Activated B cell treated with CpG ODN at 0.5 μM for 24 hours (primary cell): Measurements from ENCODE around the gene FAM163A. TPM values are rescaled to one million over a fixed set of nuclear protein-coding genes. Genes with fewer than 3 reads are reported as not detected.

Source experiments
- ATAC-seq: fragments of 200-7000 bp; cut with Tn5 transposase; one replicate; pipeline ENCODE4 v1.10.0; 2021; ENCODE audit warnings: low read depth, mild to moderate bottlenecking, moderate library complexity
- CTCF ChIA-PET: fragments of 350-600 bp; sonication (Branson Sonifier 250); formaldehyde crosslinking; loops from one replicate; lab custom pipeline; 2021; ENCODE audit warnings: antibody characterized with exemption; lab: Charles Lee
- POLR2A ChIA-PET: fragments of 350-600 bp; sonication (Branson Sonifier 250); formaldehyde crosslinking; loops from one replicate; lab custom pipeline; 2021; ENCODE audit warnings: antibody characterized with exemption; lab: Charles Lee
- DNase-seq: peaks from one replicate; pipeline ENCODE4 v3.0.0; 2022
- H3K27ac Mint-ChIP-seq: one replicate; pipeline ENCODE4 v1.8.0; 2020; ENCODE audit warnings: mixed read lengths
- H3K27me3 Mint-ChIP-seq: one replicate; pipeline ENCODE4 v1.8.0; 2021; ENCODE audit warnings: mixed read lengths
- H3K36me3 Mint-ChIP-seq: one replicate; pipeline ENCODE4 v1.8.0; 2021; ENCODE audit warnings: low read depth, mixed read lengths
- H3K4me1 Mint-ChIP-seq: one replicate; pipeline ENCODE4 v1.8.0; 2021; ENCODE audit warnings: mixed read lengths
- H3K4me3 Mint-ChIP-seq: one replicate; pipeline ENCODE4 v1.8.0; 2020; ENCODE audit warnings: mild to moderate bottlenecking, mixed read lengths
- H3K9me3 Mint-ChIP-seq: one replicate; pipeline ENCODE4 v1.8.0; 2020; ENCODE audit warnings: mixed read lengths
- CTCF ChIP-seq: fragments of 200-600 bp; IDR thresholded peaks from one replicate; pipeline ENCODE4 v1.8.0; 2022; ENCODE audit warnings: antibody characterized with exemption, mild to moderate bottlenecking
- intact Hi-C: fragments of 100-400 bp; cut with micrococcal nuclease; formaldehyde crosslinking; loops from one replicate; pipeline ENCODE4 v1.15.1; 2024
- total RNA-seq: library from RNA; stranded (reverse); gene quantifications from 2 replicates; pipeline ENCODE4 v1.2.3, GENCODE V29; 2022

FAM163A gene
- total RNA-seq, 1 donor from 2014 or later: not detected

GRCh38 chr1:179856296-179856695 is 113.2 kb downstream of the FAM163A start:
- CTCF ChIA-PET: no interaction called here
- no peak overlapping the region for H3K4me3 Mint-ChIP-seq
- H3K9me3 Mint-ChIP-seq: no peaks in the 10 kb centered on the region
- ATAC-seq (no peak), DNase-seq (no peak)
- intact Hi-C loops: no loop called here
- no peaks in the 10 kb centered on the region for H3K4me1 Mint-ChIP-seq
- no peak overlapping the region for H3K27ac Mint-ChIP-seq
- no peak for TF ChIP-seq CTCF
- peaks cover 57% of the 10 kb centered on the region for H3K36me3 Mint-ChIP-seq
- H3K27me3 Mint-ChIP-seq: no peaks in the 10 kb centered on the region
- POLR2A ChIA-PET: no interaction called here

GRCh38 chr1:179857009-179857408 is 113.9 kb downstream of the FAM163A start:
- Mint-ChIP-seq H3K36me3 (peaks cover 55% of the 10 kb centered on the region), H3K9me3 (no peaks in the 10 kb centered on the region), H3K4me3 (no peak overlapping the region), H3K27me3 (no peaks in the 10 kb centered on the region), H3K27ac (no peak overlapping the region), H3K4me1 (no peaks in the 10 kb centered on the region)
- DNase-seq (no peak), ATAC-seq (no peak)
- intact Hi-C loops: no loop called here
- ChIA-PET POLR2A (no interaction called here), CTCF (no interaction called here)
- TF ChIP-seq CTCF: no peak

- Mint-ChIP-seq H3K36me3 (peaks cover 65% of the 10 kb centered on the region), H3K4me1 (no peaks in the 10 kb centered on the region), H3K4me3 (no peak overlapping the region), H3K9me3 (no peaks in the 10 kb centered on the region), H3K27ac (no peak overlapping the region), H3K27me3 (no peaks in the 10 kb centered on the region)
- no peak for TF ChIP-seq CTCF
- DNase-seq: no peak
- no peak for ATAC-seq
- POLR2A ChIA-PET: no interaction called here
- CTCF ChIA-PET: no interaction called here
- intact Hi-C loops: no loop called here
Measured at GRCh38 chr1:179860652-179861051, 117.6 kb downstream of the FAM163A start.

- ChIA-PET POLR2A (no interaction called here), CTCF (interaction anchor here (0.8 to 8.4 kb wide), 3 partner anchors 12 to 314 kb away, joined by 3 to 101 read pairs (median 3); no protein-coding TSS in a partner anchor)
- intact Hi-C loops: loop anchor here (5.0 kb wide), 1 partner anchor 147 kb away; no protein-coding TSS in a partner anchor
- ATAC-seq: no peak
- Mint-ChIP-seq H3K9me3 (no peaks in the 10 kb centered on the region), H3K4me1 (peaks cover 4% of the 10 kb centered on the region), H3K4me3 (no peak overlapping the region), H3K36me3 (peaks cover 57% of the 10 kb centered on the region), H3K27ac (no peak overlapping the region), H3K27me3 (no peaks in the 10 kb centered on the region)
- no peak for TF ChIP-seq CTCF
- no peak for DNase-seq
Measured at GRCh38 chr1:179865377-179865776, 122.3 kb downstream of the FAM163A start.

Other genes starting within 250 kb of the FAM163A start
- not detected in 2 replicates for gene NPHS2, start 167.3 kb upstream of the FAM163A start, total RNA-seq
- not detected in 2 replicates for gene TDRD5, start 151.5 kb upstream of the FAM163A start, total RNA-seq
- gene TOR1AIP2, start 134.5 kb downstream of the FAM163A start, total RNA-seq: 41.4 and 49.4 TPM in 2 replicates
- 42.3 and 46.6 TPM in 2 replicates for gene TOR1AIP1, start 139.0 kb downstream of the FAM163A start, total RNA-seq
- 60.8 and 63.9 TPM in 2 replicates for gene CEP350, start 211.5 kb downstream of the FAM163A start, total RNA-seq